ENCODE data around the gene YARS1. TPM values are rescaled to one million over a fixed set of nuclear protein-coding genes. Genes with fewer than 3 reads are reported as not detected.

Gene YARS1
- total RNA-seq, 1 experiment from 2014 or later = 244 TPM

- Histone ChIP-seq H3K27ac (ENCODE audit: low read depth, low read length) (no peak overlapping the region), H3K4me2 (ENCODE audit: low read length) (no peak overlapping the region), H3K4me1 (ENCODE audit: control insufficient read depth in 1 of 2, insufficient read depth in 2 of 2, low read length in 2 of 2) (peaks cover 19 to 35% of the 10 kb centered on the region in 2 experiments; a peak in 3 of 4 replicates), H3K79me2 (ENCODE audit: insufficient read depth, low read length) (peaks cover 65% of the 10 kb centered on the region), H3K9me3 (ENCODE audit: control insufficient read depth in 1 of 2, insufficient read depth in 1 of 2, low read depth in 1 of 2, low read length in 2 of 2) (no peaks in the 10 kb centered on the region), H3K27me3 (ENCODE audit: insufficient read depth, low read length) (no peaks in the 10 kb centered on the region), H3K4me3 (replicated peaks in 1 of 2; ENCODE audit: low read depth in 1 of 2, low read length in 2 of 2) (no peak overlapping the region), H3K9me2 (ENCODE audit: insufficient read depth) (no peaks in the 10 kb centered on the region), H3K9ac (ENCODE audit: low read length) (no peak overlapping the region), H4K20me1 (ENCODE audit: insufficient read depth) (no peaks in the 10 kb centered on the region), H3K36me3 (ENCODE audit: control insufficient read depth in 1 of 2, insufficient read depth in 2 of 2, low read length in 2 of 2) (peaks cover 0 to 6% of the 10 kb centered on the region in 2 experiments; a peak in 1 of 4 replicates), H2AFZ (ENCODE audit: low read depth, low read length, poor library complexity, severe bottlenecking) (no peak overlapping the region)
- intact Hi-C loops (cut with micrococcal nuclease) = no loop called here
- ATAC-seq (no peak), DNase-seq (ENCODE audit: low read depth, low spot score) (no peak)
- ChIA-PET RAD21 (ENCODE audit: low non-redundant PET in 1 of 2, low total read pairs in 2 of 2, uncharacterized antibody in 2 of 2, unreplicated experiment in 2 of 2) (no interaction called here), CTCF (interaction anchor here (1.7 kb wide), 1 partner anchor 24 kb away, joined by 4 read pairs; no protein-coding TSS in a partner anchor), POLR2A (no interaction called here)
- no TSS peak for BruUV-seq (replicated peaks)
- no peak for TF ChIP-seq EZH2phosphoT487 (IDR thresholded peaks at IDR 0.05; ENCODE audit: borderline replicate concordance)
- TF ChIP-seq SRF (IDR thresholded peaks at IDR 0.05; ENCODE audit: low read depth) = no peak
- no peak for TF ChIP-seq POLR2AphosphoS5 (IDR thresholded peaks at IDR 0.05; ENCODE audit: low read depth, low read length)
- TF ChIP-seq ZFX (IDR thresholded peaks at IDR 0.05) = no peak
- TF ChIP-seq MAX (IDR thresholded peaks at IDR 0.05) = no peak
- TF ChIP-seq CEBPB (IDR thresholded peaks at IDR 0.05; ENCODE audit: low read depth) = no peak
- TF ChIP-seq, protein P1, sequence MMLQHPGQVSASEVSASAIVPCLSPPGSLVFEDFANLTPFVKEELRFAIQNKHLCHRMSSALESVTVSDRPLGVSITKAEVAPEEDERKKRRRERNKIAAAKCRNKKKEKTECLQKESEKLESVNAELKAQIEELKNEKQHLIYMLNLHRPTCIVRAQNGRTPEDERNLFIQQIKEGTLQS (IDR thresholded peaks at IDR 0.05) = no peak
- no peak for TF ChIP-seq JUND (IDR thresholded peaks at IDR 0.05)
- no peak for TF ChIP-seq FOSL1 (IDR thresholded peaks at IDR 0.05; ENCODE audit: low read depth)
- no peak for TF ChIP-seq EZH2 (IDR thresholded peaks at IDR 0.05)
Measured at GRCh38 chr1:32749332-32749731, 67.8 kb downstream of the YARS1 start.

- Histone ChIP-seq H3K36me3 (ENCODE audit: control insufficient read depth in 1 of 2, insufficient read depth in 2 of 2, low read length in 2 of 2) (peaks cover 0 to 6% of the 10 kb centered on the region in 2 experiments; a peak in 1 of 4 replicates), H3K9me3 (ENCODE audit: control insufficient read depth in 1 of 2, insufficient read depth in 1 of 2, low read depth in 1 of 2, low read length in 2 of 2) (no peaks in the 10 kb centered on the region), H4K20me1 (ENCODE audit: insufficient read depth) (no peaks in the 10 kb centered on the region), H3K27ac (ENCODE audit: low read depth, low read length) (no peak overlapping the region), H3K4me1 (ENCODE audit: control insufficient read depth in 1 of 2, insufficient read depth in 2 of 2, low read length in 2 of 2) (peaks cover 22 to 37% of the 10 kb centered on the region in 2 experiments; a peak in 3 of 4 replicates), H3K27me3 (ENCODE audit: insufficient read depth, low read length) (no peaks in the 10 kb centered on the region), H3K9ac (ENCODE audit: low read length) (no peak overlapping the region), H3K4me3 (replicated peaks in 1 of 2; ENCODE audit: low read depth in 1 of 2, low read length in 2 of 2) (no peak overlapping the region), H3K79me2 (ENCODE audit: insufficient read depth, low read length) (peaks cover 66% of the 10 kb centered on the region), H3K9me2 (ENCODE audit: insufficient read depth) (no peaks in the 10 kb centered on the region), H2AFZ (ENCODE audit: low read depth, low read length, poor library complexity, severe bottlenecking) (no peak overlapping the region), H3K4me2 (ENCODE audit: low read length) (no peak overlapping the region)
- ChIA-PET POLR2A (no interaction called here), RAD21 (ENCODE audit: low non-redundant PET in 1 of 2, low total read pairs in 2 of 2, uncharacterized antibody in 2 of 2, unreplicated experiment in 2 of 2) (no interaction called here), CTCF (interaction anchor here (1.7 kb wide), 1 partner anchor 24 kb away, joined by 4 read pairs; no protein-coding TSS in a partner anchor)
- no TSS peak for BruUV-seq (replicated peaks)
- intact Hi-C loops (cut with micrococcal nuclease) = no loop called here
- DNase-seq (ENCODE audit: low read depth, low spot score) (no peak), ATAC-seq (no peak)
- TF ChIP-seq POLR2AphosphoS5 (IDR thresholded peaks at IDR 0.05; ENCODE audit: low read depth, low read length) = no peak
- no peak for TF ChIP-seq EGR1 (IDR thresholded peaks at IDR 0.05; ENCODE audit: low read depth)
- no peak for TF ChIP-seq SRF (IDR thresholded peaks at IDR 0.05; ENCODE audit: low read depth)
- TF ChIP-seq CBX3 (IDR thresholded peaks at IDR 0.05; ENCODE audit: low read depth) = no peak
- no peak for TF ChIP-seq RAD21 (IDR thresholded peaks at IDR 0.05; ENCODE audit: low read depth)
- TF ChIP-seq SP1 (IDR thresholded peaks at IDR 0.05; ENCODE audit: low read depth) = no peak
- no peak for TF ChIP-seq FOSL1 (IDR thresholded peaks at IDR 0.05; ENCODE audit: low read depth)
- no peak for TF ChIP-seq ZNF274 (IDR thresholded peaks at IDR 0.05; ENCODE audit: low read depth, low read length)
- no peak for TF ChIP-seq ZBTB33 (IDR thresholded peaks at IDR 0.05; ENCODE audit: extremely low read depth, insufficient replicate concordance, low read length)
- no peak for TF ChIP-seq TCF7L2 (IDR thresholded peaks at IDR 0.05; ENCODE audit: borderline replicate concordance, extremely low read depth, insufficient read depth, insufficient read length)
- no peak for TF ChIP-seq MAX (IDR thresholded peaks at IDR 0.05)
- no peak for TF ChIP-seq CEBPB (IDR thresholded peaks at IDR 0.05; ENCODE audit: low read depth)
- no peak for TF ChIP-seq POLR2A (IDR thresholded peaks at IDR 0.05; ENCODE audit: borderline replicate concordance, extremely low read depth, insufficient read depth, insufficient read length)
- TF ChIP-seq, protein P1 (IDR thresholded peaks at IDR 0.05) = no peak
- no peak for TF ChIP-seq JUND (IDR thresholded peaks at IDR 0.05)
- TF ChIP-seq SIN3A (IDR thresholded peaks at IDR 0.05; ENCODE audit: low read depth) = no peak
Measured at GRCh38 chr1:32748926-32749325, 68.2 kb downstream of the YARS1 start.
